K562 (cell line): ENCODE data around the gene XIRP2. TPM values are rescaled to one million over a fixed set of nuclear protein-coding genes. Genes with fewer than 3 reads are reported as not detected.

ENCODE experiments used
- ATAC-seq: fragments of 200-7000 bp; cut with Tn5 transposase; 3 replicates; pipeline ENCODE4 v1.9.1; 2020; ENCODE audit warnings: moderate library complexity
- BruUV-seq: library from RNA; stranded (reverse); fragments of 400-500 nt; replicated peaks from 2 replicates; lab custom pipeline; 2021; lab: Mats Ljungman, UMichigan
- CTCF ChIA-PET: fragments of 300-600 bp; formaldehyde crosslinking; extraction: SDS; loops from one replicate; lab custom pipeline; 2021; ENCODE audit warnings: low intra/inter-chr PET ratio; lab: Yijun Ruan, JAX
- POLR2A ChIA-PET: fragments of 300-600, 350-650 bp; sonication (Branson Sonifier 250); formaldehyde crosslinking; extraction: SDS; loops from one replicate; lab custom pipeline; 2021; ENCODE audit warnings: antibody characterized with exemption, inconsistent platforms; lab: Yijun Ruan, JAX
- DNase-seq, 4 experiments: peaks; one replicate each; pipeline versions ENCODE4 v3.0.0 to v3.0.0-alpha.2; 2011 to 2018; ENCODE audit warnings: low spot score in 3 of 4, mixed read lengths in 3 of 4; ENCODE audit errors: extremely low read depth in 1 of 4
- FAIRE-seq: peaks from 2 replicates; lab custom pipeline; 2011; peaks lifted over from hg19 to GRCh38; lab: Jason Lieb, UNC
- H2AFZ ChIP-seq: 2 replicates; pipeline ENCODE4 v1.6.0; 2011; ENCODE audit warnings: low read depth, low read length, control low read depth, inconsistent platforms
- H3K27ac ChIP-seq: fragments of 200-600 bp; 3 replicates; pipeline ENCODE4 v1.8.0; 2011; ENCODE audit warnings: low read depth, mild to moderate bottlenecking, control low read depth, inconsistent platforms, low read length, moderate library complexity, mixed read lengths; ENCODE audit errors: extremely low read depth
- H3K27me3 ChIP-seq, 2 experiments: fragments of 300-600 bp in 1 of 2; 2 replicates in 1 of 2; 3 replicates in 1 of 2; pipeline versions ENCODE4 v1.6.0 to v1.8.0; 2011; ENCODE audit warnings: inconsistent platforms in 2 of 2, low read length in 2 of 2, mild to moderate bottlenecking in 1 of 2, mixed read lengths in 1 of 2, moderate library complexity in 1 of 2; ENCODE audit not compliant: control insufficient read depth in 2 of 2, insufficient read depth in 2 of 2
- H3K36me3 ChIP-seq: fragments of 300-600 bp; 3 replicates; pipeline ENCODE4 v1.8.0; 2011; ENCODE audit warnings: mild to moderate bottlenecking, low read length, inconsistent platforms; ENCODE audit not compliant: control insufficient read depth, insufficient read depth
- H3K4me1 ChIP-seq, 2 experiments: fragments of 200-600 bp in 1 of 2; replicated peaks in 1 of 2; 2 replicates in 1 of 2; 3 replicates in 1 of 2; pipeline versions ENCODE4 v1.5.1 to v1.8.0; 2011; ENCODE audit warnings: inconsistent platforms in 2 of 2, low read length in 2 of 2, mild to moderate bottlenecking in 1 of 2, mixed read lengths in 1 of 2, moderate library complexity in 1 of 2; ENCODE audit not compliant: control insufficient read depth in 2 of 2, insufficient read depth in 2 of 2
- H3K4me2 ChIP-seq: 2 replicates; pipeline ENCODE4 v1.6.1; 2011; ENCODE audit warnings: low read length, control low read depth, inconsistent platforms, mixed read lengths; ENCODE audit not compliant: insufficient read depth
- H3K4me3 ChIP-seq: fragments of 200-600 bp; sonication (generic), shearing (Covaris generic); 2 replicates; pipeline ENCODE4 v1.5.1; 2016; ENCODE audit warnings: control low read depth, inconsistent platforms
- H3K79me2 ChIP-seq: fragments of 200-600 bp; 3 replicates; pipeline ENCODE4 v1.8.0; 2011; ENCODE audit warnings: low read length, inconsistent platforms; ENCODE audit not compliant: control insufficient read depth, insufficient read depth
- H3K9ac ChIP-seq, 2 experiments: 2 replicates each; pipeline versions ENCODE4 v1.6.0 to v1.6.1; 2011; ENCODE audit warnings: low read depth in 2 of 2, low read length in 2 of 2, control low read depth in 1 of 2, inconsistent platforms in 1 of 2, mild to moderate bottlenecking in 1 of 2, mixed read lengths in 1 of 2; ENCODE audit not compliant: insufficient read depth in 1 of 2
- H3K9me1 ChIP-seq: one replicate; pipeline ENCODE4 v1.6.0; 2011; ENCODE audit warnings: inconsistent platforms, mild to moderate bottlenecking, low read length, moderate library complexity; ENCODE audit not compliant: control insufficient read depth, insufficient read depth
- H3K9me3 ChIP-seq: replicated peaks from 2 replicates; pipeline ENCODE4 v1.5.1; 2011; ENCODE audit warnings: low read depth, low read length, inconsistent platforms; ENCODE audit not compliant: control insufficient read depth, insufficient read depth
- H4K20me1 ChIP-seq: replicated peaks from 2 replicates; pipeline ENCODE4 v1.6.1; 2011; ENCODE audit warnings: low read length, inconsistent platforms, mixed read lengths; ENCODE audit not compliant: control insufficient read depth, insufficient read depth
- ARNT ChIP-seq, 2 experiments: fragments of 450-650 bp; IDR thresholded peaks; 2 replicates each; pipeline ENCODE4 v1.6.1; 2016; ENCODE audit warnings: mild to moderate bottlenecking in 1 of 2
- BCOR ChIP-seq: fragments of 450-650 bp; IDR thresholded peaks from 2 replicates; pipeline ENCODE4 v1.6.1; 2016
- CBX2 ChIP-seq: fragments of 200-600 bp; sonication (generic); IDR thresholded peaks from one replicate; pipeline ENCODE4 v1.6.1; 2012; ENCODE audit warnings: mild to moderate bottlenecking, low read length, inconsistent platforms; ENCODE audit not compliant: insufficient read depth, poor library complexity, severe bottlenecking
- CHCHD3 ChIP-seq: fragments of 250-450 bp; sonication (Bioruptor Pico); IDR thresholded peaks from 2 replicates; pipeline ENCODE4 v2.1.2; 2022; ENCODE audit warnings: mild to moderate bottlenecking
- HEY1 ChIP-seq: fragments of 250-450 bp; sonication (Bioruptor Pico); IDR thresholded peaks from 2 replicates; pipeline ENCODE4 v1.5.0; 2020; ENCODE audit warnings: mild to moderate bottlenecking, moderate library complexity, borderline replicate concordance
- MAFF ChIP-seq: IDR thresholded peaks from 2 replicates; pipeline ENCODE4 v1.6.1; 2012; ENCODE audit warnings: low read length, improper control_type of control experiment
- NFE2L1 ChIP-seq: fragments of 450-650 bp; IDR thresholded peaks from 2 replicates; pipeline ENCODE4 v1.6.1; 2016; ENCODE audit warnings: missing genetic modification characterization, low read depth, mild to moderate bottlenecking, missing compliant biosample characterization, moderate library complexity, borderline replicate concordance
- RFX5 ChIP-seq: IDR thresholded peaks from 2 replicates; pipeline ENCODE4 v1.6.1; 2011; ENCODE audit warnings: low read depth, mild to moderate bottlenecking, improper control_type of control experiment, low read length
- SMAD1 ChIP-seq: fragments of 150-350 bp; IDR thresholded peaks from 2 replicates; pipeline ENCODE4 v1.6.1; 2014; ENCODE audit warnings: low read length, low read depth; ENCODE audit not compliant: partially characterized antibody
- SREBF2 ChIP-seq: sonication (generic); formaldehyde crosslinking; IDR thresholded peaks from 2 replicates; pipeline ENCODE4 v1.4.0; 2020; ENCODE audit warnings: mild to moderate bottlenecking, missing genetic modification reagents
- STAG1 ChIP-seq: sonication (generic); formaldehyde crosslinking; IDR thresholded peaks from 2 replicates; pipeline ENCODE4 v1.5.0; 2020; ENCODE audit warnings: missing genetic modification reagents, borderline replicate concordance
- ZNF133 ChIP-seq: fragments of 250-450 bp; sonication (Bioruptor Pico); IDR thresholded peaks from 2 replicates; pipeline ENCODE4 v1.4.0; 2020; ENCODE audit warnings: mild to moderate bottlenecking
- ZNF197 ChIP-seq: fragments of 200-800 bp; sonication (Bioruptor generic); IDR thresholded peaks from 2 replicates; pipeline ENCODE4 v1.6.1; 2016; ENCODE audit warnings: low read depth, missing genetic modification characterization, missing compliant biosample characterization
- ZNF75A ChIP-seq: fragments of 450-650 bp; formaldehyde crosslinking; IDR thresholded peaks from 2 replicates; pipeline ENCODE4 v1.4.0; 2020; ENCODE audit warnings: mild to moderate bottlenecking
- ZNF785 ChIP-seq: fragments of 250-450 bp; sonication (Bioruptor Pico); IDR thresholded peaks from 2 replicates; pipeline ENCODE4 v1.4.0; 2020; ENCODE audit warnings: mild to moderate bottlenecking
- WGBS: fragments of 100-300 bp; shearing (Covaris generic); methylation state at CpG from one replicate; pipeline ENCODE4 v1.1.6; 2016; ENCODE audit warnings: low coverage, mixed read lengths; ENCODE audit not compliant: insufficient coverage; ENCODE audit errors: missing lambda C conversion rate; 5-methylcytosine and 5-hydroxymethylcytosine counted together
- in situ Hi-C: fragments of 300-500 bp; cut with MboI; formaldehyde crosslinking; loops from 4 replicates; pipeline ENCODE4 v1.15.0; 2018; ENCODE audit warnings: inconsistent platforms, mixed read lengths
- intact Hi-C: fragments of 100-400 bp; cut with micrococcal nuclease; formaldehyde crosslinking; loops from 2 replicates; pipeline ENCODE4 v1.14.2; 2022
- polyA plus RNA-seq, 8 experiments: library from polyadenylated mRNA; depleted of rRNA in 4 of 8; stranded (reverse) in 5 of 8; unstranded in 3 of 8; fragments of >200 nt; fragmentation: Nextera tagmentation in 2 of 8; fragmentation: Illumina TruSeq in 1 of 8; extraction: Ambion mirVana in 2 of 8; extraction: Trizol in 1 of 8; gene quantifications; 2 replicates each; pipeline versions ENCODE4 v1.2.1 to v1.2.3, GENCODE V29; 2011 to 2014; ENCODE audit warnings: inconsistent platforms in 1 of 8, missing spikeins in 1 of 8
- total RNA-seq, 7 experiments: library from RNA; depleted of rRNA in 6 of 7; stranded (reverse); fragments of >200 nt in 6 of 7; fragmentation: Illumina TruSeq in 2 of 7; extraction: Trizol in 2 of 7; gene quantifications; 2 replicates each; pipeline versions ENCODE4 v1.2.1 to v1.2.3, GENCODE V29; 2011 to 2021; ENCODE audit warnings: low replicate concordance in 1 of 7
- TF ChIP-seq, protein P1 (sequence below): sonication (generic); formaldehyde crosslinking; IDR thresholded peaks from 2 replicates; pipeline ENCODE4 v1.8.1; 2023; ENCODE audit warnings: mild to moderate bottlenecking, missing genetic modification reagents

The XIRP2 gene
- total and polyA plus RNA-seq, 9 of the 15 experiments (the other 6 are each of a cell fraction or from before 2014, with no cell fraction given) = 0.04 to 0.10 (median 0.04) TPM; not detected in 2

DNA sequence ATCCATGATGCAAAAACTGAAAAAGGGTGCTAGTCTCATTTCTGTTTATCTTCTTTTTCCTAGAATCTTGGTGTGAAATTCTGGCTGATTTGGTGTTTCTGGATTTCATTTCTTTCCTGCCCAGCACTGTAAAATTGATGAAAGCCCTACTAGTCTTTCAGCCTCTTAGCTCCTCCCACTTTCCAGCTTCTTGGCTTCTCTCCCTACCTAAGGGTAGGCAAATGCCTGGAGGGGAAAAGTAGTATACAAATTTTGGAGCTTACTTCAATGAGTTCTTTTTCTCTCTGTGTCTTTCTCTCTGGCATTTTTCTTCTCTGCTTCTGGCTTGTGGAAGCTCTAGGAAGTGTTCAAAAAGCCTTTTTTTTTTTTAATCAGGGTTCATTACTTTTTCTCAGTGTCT is 160.5 kb downstream of the XIRP2 start (continued):
- TF ChIP-seq SMAD1 (no peak), CHCHD3 (CRISPR knock-in tag) (no peak)
- TF ChIP-seq, protein P1, sequence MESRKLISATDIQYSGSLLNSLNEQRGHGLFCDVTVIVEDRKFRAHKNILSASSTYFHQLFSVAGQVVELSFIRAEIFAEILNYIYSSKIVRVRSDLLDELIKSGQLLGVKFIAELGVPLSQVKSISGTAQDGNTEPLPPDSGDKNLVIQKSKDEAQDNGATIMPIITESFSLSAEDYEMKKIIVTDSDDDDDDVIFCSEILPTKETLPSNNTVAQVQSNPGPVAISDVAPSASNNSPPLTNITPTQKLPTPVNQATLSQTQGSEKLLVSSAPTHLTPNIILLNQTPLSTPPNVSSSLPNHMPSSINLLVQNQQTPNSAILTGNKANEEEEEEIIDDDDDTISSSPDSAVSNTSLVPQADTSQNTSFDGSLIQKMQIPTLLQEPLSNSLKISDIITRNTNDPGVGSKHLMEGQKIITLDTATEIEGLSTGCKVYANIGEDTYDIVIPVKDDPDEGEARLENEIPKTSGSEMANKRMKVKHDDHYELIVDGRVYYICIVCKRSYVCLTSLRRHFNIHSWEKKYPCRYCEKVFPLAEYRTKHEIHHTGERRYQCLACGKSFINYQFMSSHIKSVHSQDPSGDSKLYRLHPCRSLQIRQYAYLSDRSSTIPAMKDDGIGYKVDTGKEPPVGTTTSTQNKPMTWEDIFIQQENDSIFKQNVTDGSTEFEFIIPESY = no peak

DNA sequence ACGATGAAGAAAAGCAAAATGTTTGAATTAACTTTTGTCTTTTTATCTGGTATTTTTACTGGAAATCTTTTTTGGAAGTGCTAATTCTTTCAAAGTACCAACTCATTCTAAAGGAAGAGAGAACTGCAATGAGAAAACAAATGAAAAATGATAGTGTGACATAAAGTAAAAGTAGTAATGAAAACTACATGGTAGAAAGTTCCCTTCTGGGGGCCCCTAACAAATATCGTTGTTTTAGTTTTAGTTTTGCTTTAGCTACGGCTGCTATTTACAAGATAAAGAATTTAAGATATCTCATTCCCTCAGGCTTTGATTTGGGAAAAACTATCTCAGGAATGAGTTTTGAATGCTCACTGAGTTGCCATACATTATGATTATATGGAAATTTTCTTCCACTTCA is 161.4 kb downstream of the XIRP2 start:
- no peaks in the 10 kb centered on the region for H3K4me1 ChIP-seq
- no peak for ATAC-seq
- H3K27me3 ChIP-seq = no peaks in the 10 kb centered on the region
- H3K9me1 ChIP-seq = no peaks in the 10 kb centered on the region
- H3K79me2 ChIP-seq = no peaks in the 10 kb centered on the region
- CTCF ChIA-PET = no interaction called here
- H3K36me3 ChIP-seq = no peaks in the 10 kb centered on the region
- POLR2A ChIA-PET = no interaction called here
- BruUV-seq = no TSS peak
- no peaks in the 10 kb centered on the region for H3K9me3 ChIP-seq
- H3K4me2 ChIP-seq = no peak overlapping the region
- DNase-seq = no peak
- H3K4me3 ChIP-seq = no peak overlapping the region
- no peak overlapping the region for H3K27ac ChIP-seq
- WGBS = 0% methylated on average over 3 of the region's 3 CpGs
- no peak for FAIRE-seq
- no peaks in the 10 kb centered on the region for H4K20me1 ChIP-seq
- no peak overlapping the region for H2AFZ ChIP-seq
- intact Hi-C loops (no loop called here), in situ Hi-C loops (no loop called here)
- H3K9ac ChIP-seq = no peak overlapping the region
- TF ChIP-seq STAG1 (CRISPR knock-in tag) = no peak
- TF ChIP-seq ZNF197 (CRISPR knock-in tag) = no peak
- no peak for TF ChIP-seq SREBF2 (CRISPR knock-in tag)
- no peak for TF ChIP-seq CBX2
- TF ChIP-seq ZNF133 (CRISPR knock-in tag) = no peak
- no peak for TF ChIP-seq RFX5
- TF ChIP-seq MAFF = no peak
- TF ChIP-seq HEY1 = no peak
- TF ChIP-seq NFE2L1 (tag) = no peak
- no peak for TF ChIP-seq ZNF785
- TF ChIP-seq BCOR = no peak
- no peak for TF ChIP-seq ZNF75A (CRISPR knock-in tag)
- no peak for TF ChIP-seq ARNT (IDR thresholded peaks at IDR 0.05)
